ENCODE data around the gene FERMT2.

The FERMT2 gene

GRCh38 chr14:52808101-52808500 is 142.7 kb downstream of the FERMT2 start:
- DNase-seq = no peak
